ENCODE results near the gene SLC5A10.

SLC5A10 gene

DNA sequence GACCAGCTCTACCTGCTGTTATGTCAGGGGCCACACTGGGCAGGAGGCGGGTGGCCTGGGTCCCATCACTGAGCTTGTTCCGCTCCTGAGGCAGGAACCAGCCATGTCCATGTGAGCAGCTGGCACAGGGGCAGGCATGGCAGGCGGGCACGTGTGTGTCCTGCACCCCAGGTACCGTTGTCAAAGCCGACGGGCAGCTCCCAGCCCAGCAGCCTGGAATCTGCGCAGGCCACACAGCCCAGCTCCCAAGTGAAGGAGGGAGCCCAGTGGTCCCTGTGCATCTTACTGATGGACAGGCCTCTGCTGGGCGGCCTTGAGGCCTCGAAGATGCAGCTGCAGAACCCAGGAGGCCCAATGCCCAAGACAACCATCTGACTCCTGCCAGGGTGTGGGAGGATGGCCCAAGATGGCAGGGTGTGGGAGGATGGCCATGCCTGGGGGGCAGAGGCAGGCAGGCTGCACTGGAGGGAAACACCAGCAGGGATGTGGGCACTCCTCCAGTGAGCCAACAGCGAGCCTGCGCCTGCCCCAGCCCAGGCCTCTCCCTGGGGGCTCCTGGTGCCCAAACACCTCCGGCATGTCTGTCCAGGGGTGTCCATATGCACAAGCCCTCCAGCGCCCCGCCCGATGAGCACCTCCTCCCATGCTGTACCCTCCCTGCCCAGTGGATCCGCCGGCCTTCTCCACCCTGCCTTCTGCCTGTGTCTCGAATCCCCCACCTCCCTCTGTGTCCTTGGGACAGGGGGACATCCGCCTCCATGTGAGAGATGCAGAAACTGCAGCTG is 39.8 kb downstream of the SLC5A10 start:
- TF ChIP-seq POLR2AphosphoS5 (IDR thresholded peaks at IDR 0.05; ENCODE audit: low read depth, low read length) (no peak), POLR2A (IDR thresholded peaks at IDR 0.05; ENCODE audit: low read depth, low read length) (no peak), TAF1 (IDR thresholded peaks at IDR 0.05; ENCODE audit: borderline replicate concordance, low read depth, low read length) (no peak)
- FAIRE-seq (no peak), DNase-seq (ENCODE audit: insufficient read length) (no peak)

- DNase-seq (ENCODE audit: insufficient read length): no peak
- TF ChIP-seq POLR2AphosphoS5 (IDR thresholded peaks at IDR 0.05; ENCODE audit: low read depth, low read length) (no peak), POLR2A (IDR thresholded peaks at IDR 0.05; ENCODE audit: low read depth, low read length) (no peak), TAF1 (IDR thresholded peaks at IDR 0.05; ENCODE audit: borderline replicate concordance, low read depth, low read length) (no peak)
- no peak for FAIRE-seq
Measured at GRCh38 chr17:18992454-18993130, 40.6 kb downstream of the SLC5A10 start.

- DNase-seq (ENCODE audit: insufficient read length): no peak
- TF ChIP-seq TAF1 (IDR thresholded peaks at IDR 0.05; ENCODE audit: borderline replicate concordance, low read depth, low read length) (no peak), POLR2AphosphoS5 (IDR thresholded peaks at IDR 0.05; ENCODE audit: low read depth, low read length) (no peak), POLR2A (IDR thresholded peaks at IDR 0.05; ENCODE audit: low read depth, low read length) (no peak)
- no peak for FAIRE-seq
Measured at GRCh38 chr17:18993905-18994526, 42.1 kb downstream of the SLC5A10 start.

GRCh38 chr17:18994631-18995030 is 42.7 kb downstream of the SLC5A10 start:
- FAIRE-seq: no peak

DNA sequence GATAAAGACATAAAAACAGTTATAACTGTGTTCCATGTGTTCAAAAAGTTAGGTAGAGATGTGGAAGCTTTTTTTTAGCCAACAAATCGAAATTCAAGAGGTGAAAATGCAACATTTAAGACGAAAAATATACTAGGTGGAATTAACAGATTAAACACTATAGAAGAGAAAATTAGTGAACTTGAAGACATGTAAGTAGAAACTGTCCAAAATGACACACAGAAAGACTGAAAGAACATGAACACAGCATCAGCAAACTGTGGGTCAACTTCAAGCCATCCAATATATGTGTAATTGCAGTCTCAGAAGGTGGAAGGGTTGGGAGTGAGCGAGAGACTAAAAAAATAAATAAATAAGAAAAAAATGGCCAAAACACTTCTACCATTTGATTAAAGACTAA is 43.3 kb downstream of the SLC5A10 start:
- TF ChIP-seq TAF1 (IDR thresholded peaks at IDR 0.05; ENCODE audit: borderline replicate concordance, low read depth, low read length) (no peak), POLR2AphosphoS5 (IDR thresholded peaks at IDR 0.05; ENCODE audit: low read depth, low read length) (no peak), POLR2A (IDR thresholded peaks at IDR 0.05; ENCODE audit: low read depth, low read length) (no peak)
- FAIRE-seq (no peak), DNase-seq (ENCODE audit: insufficient read length) (no peak)

More at GRCh38 chr17:18994631-18995030, 42.7 kb downstream of the SLC5A10 start:
- TF ChIP-seq POLR2AphosphoS5 (IDR thresholded peaks at IDR 0.05; ENCODE audit: low read depth, low read length) (no peak), TAF1 (IDR thresholded peaks at IDR 0.05; ENCODE audit: borderline replicate concordance, low read depth, low read length) (no peak), POLR2A (IDR thresholded peaks at IDR 0.05; ENCODE audit: low read depth, low read length) (no peak)
- DNase-seq (ENCODE audit: insufficient read length): no peak

- DNase-seq (ENCODE audit: insufficient read length) (no peak), FAIRE-seq (no peak)
- no peak for TF ChIP-seq POLR2AphosphoS5 (IDR thresholded peaks at IDR 0.05; ENCODE audit: low read depth, low read length)
- TF ChIP-seq TAF1 (IDR thresholded peaks at IDR 0.05; ENCODE audit: borderline replicate concordance, low read depth, low read length): no peak
- TF ChIP-seq POLR2A (IDR thresholded peaks at IDR 0.05; ENCODE audit: low read depth, low read length): no peak
Measured at GRCh38 chr17:18996458-18996857, 44.5 kb downstream of the SLC5A10 start.

DNA sequence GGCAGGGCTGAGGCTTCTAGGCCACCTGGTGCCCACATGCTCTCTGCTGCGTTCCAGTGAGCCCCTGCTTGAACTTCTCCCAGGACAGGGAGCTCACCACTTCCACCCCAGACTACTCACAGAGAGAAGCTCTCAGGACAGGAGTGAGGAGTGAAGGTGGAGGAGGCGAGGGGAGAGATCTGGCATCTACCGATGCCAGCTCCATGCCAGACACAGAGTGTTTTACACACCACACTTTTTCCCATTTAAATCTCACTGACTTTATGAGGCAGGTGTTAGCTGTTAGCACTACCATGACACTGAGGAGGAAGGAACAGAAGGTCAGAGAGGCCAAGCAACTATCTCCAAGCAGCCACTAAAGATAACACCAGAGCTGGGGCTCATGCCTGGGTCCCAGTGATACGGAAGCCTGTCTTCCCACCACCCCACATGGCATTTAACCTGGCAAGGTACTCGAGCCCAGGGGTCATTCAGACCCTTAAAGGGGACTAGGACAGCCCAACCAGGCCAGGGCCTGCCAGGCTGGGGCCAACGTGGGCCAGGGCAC is 45.8 kb downstream of the SLC5A10 start:
- DNase-seq (ENCODE audit: insufficient read length) (no peak), FAIRE-seq (no peak)
- no peak for TF ChIP-seq TAF1 (IDR thresholded peaks at IDR 0.05; ENCODE audit: borderline replicate concordance, low read depth, low read length)
- no peak for TF ChIP-seq POLR2AphosphoS5 (IDR thresholded peaks at IDR 0.05; ENCODE audit: low read depth, low read length)
- no peak for TF ChIP-seq POLR2A (IDR thresholded peaks at IDR 0.05; ENCODE audit: low read depth, low read length)

DNA sequence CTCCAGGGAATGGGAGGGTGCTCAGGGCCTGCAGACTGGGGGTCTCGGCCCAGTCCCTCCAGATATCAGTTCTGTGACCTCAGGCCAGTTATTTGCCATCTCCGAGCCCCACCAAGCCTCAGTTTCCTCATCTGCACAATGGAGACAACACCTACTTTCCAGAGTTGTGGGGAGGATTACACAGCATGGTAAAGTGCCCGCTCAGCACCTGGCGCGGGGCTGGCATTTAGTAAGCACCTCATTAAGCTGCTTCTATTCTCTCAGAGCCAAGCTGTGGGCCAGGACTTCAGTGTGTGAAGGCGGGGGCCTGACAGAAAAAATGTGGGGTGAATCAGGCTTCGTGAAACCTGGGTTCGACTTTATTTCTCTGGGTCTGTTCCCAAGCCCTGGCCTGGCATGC is 47.4 kb downstream of the SLC5A10 start:
- TF ChIP-seq POLR2AphosphoS5 (IDR thresholded peaks at IDR 0.05; ENCODE audit: low read depth, low read length): no peak
- TF ChIP-seq POLR2A (IDR thresholded peaks at IDR 0.05; ENCODE audit: low read depth, low read length): no peak
- no peak for TF ChIP-seq TAF1 (IDR thresholded peaks at IDR 0.05; ENCODE audit: borderline replicate concordance, low read depth, low read length)
- FAIRE-seq: no peak

DNA sequence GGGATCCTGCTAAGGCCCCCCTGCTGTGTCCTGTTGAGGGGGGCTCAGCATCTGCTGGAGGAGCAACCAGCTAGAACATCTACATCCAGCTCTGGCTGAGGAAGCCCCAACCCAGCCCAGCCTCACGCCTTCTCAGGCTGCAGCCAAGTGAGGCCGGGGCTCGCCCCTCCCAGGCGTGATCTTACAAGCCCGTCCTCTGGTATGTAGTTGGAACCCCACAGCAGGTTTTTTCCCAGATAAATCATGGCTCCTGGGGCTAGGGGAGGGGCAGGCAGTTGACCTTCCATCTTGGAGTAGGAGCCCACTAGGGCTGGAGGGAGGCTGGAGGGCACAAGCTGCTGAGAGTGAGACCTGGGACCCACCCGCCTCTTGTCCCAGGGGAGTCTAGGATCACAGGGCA is 47.9 kb downstream of the SLC5A10 start:
- DNase-seq (ENCODE audit: insufficient read length) (no peak), FAIRE-seq (no peak)
- TF ChIP-seq POLR2A (IDR thresholded peaks at IDR 0.05; ENCODE audit: low read depth, low read length) (no peak), POLR2AphosphoS5 (IDR thresholded peaks at IDR 0.05; ENCODE audit: low read depth, low read length) (no peak), TAF1 (IDR thresholded peaks at IDR 0.05; ENCODE audit: borderline replicate concordance, low read depth, low read length) (no peak)

More for the DNA sequence above, 47.4 kb downstream of the SLC5A10 start:
- no peak for DNase-seq (ENCODE audit: insufficient read length)

GRCh38 chr17:19000531-19001325 is 48.8 kb downstream of the SLC5A10 start:
- no peak for DNase-seq (ENCODE audit: insufficient read length)

More at GRCh38 chr17:19000531-19001325, 48.8 kb downstream of the SLC5A10 start:
- no peak for TF ChIP-seq POLR2A (IDR thresholded peaks at IDR 0.05; ENCODE audit: low read depth, low read length)
- no peak for TF ChIP-seq POLR2AphosphoS5 (IDR thresholded peaks at IDR 0.05; ENCODE audit: low read depth, low read length)
- TF ChIP-seq TAF1 (IDR thresholded peaks at IDR 0.05; ENCODE audit: borderline replicate concordance, low read depth, low read length): no peak
- FAIRE-seq: no peak
